Measurements from ENCODE around the gene PDIK1L. TPM values are rescaled to one million over a fixed set of nuclear protein-coding genes. Genes with fewer than 3 reads are reported as not detected.

Gene PDIK1L
- total RNA-seq, 1 donor from 2014 or later: 19.4 TPM

- no peak for DNase-seq (ENCODE audit: low spot score in 2 of 2, unreplicated experiment in 2 of 2)
- no peaks in the 10 kb centered on the region for H3K27me3 Mint-ChIP-seq (ENCODE audit: low read depth)
- no peak overlapping the region for H3K27ac Mint-ChIP-seq
- peaks cover 8% of the 10 kb centered on the region for H3K36me3 Mint-ChIP-seq
- H3K4me3 Mint-ChIP-seq: no peak overlapping the region
- TF ChIP-seq CTCF (IDR thresholded peaks at IDR 0.05; ENCODE audit: unreplicated experiment): no peak
- no peaks in the 10 kb centered on the region for H3K9me3 Mint-ChIP-seq
- peaks cover 27% of the 10 kb centered on the region for H3K4me1 Mint-ChIP-seq
These were observed 13.8 kb downstream of the PDIK1L start for GRCh38 chr1:26125382-26125781.

- no peak for TF ChIP-seq CTCF (IDR thresholded peaks at IDR 0.05; ENCODE audit: unreplicated experiment)
- Mint-ChIP-seq H3K27ac (no peak overlapping the region), H3K4me1 (peaks cover 27% of the 10 kb centered on the region), H3K27me3 (ENCODE audit: low read depth) (no peaks in the 10 kb centered on the region), H3K36me3 (peaks cover 8% of the 10 kb centered on the region), H3K9me3 (no peaks in the 10 kb centered on the region), H3K4me3 (no peak overlapping the region)
- DNase-seq (ENCODE audit: low spot score in 2 of 2, unreplicated experiment in 2 of 2): no peak
These were observed 14.3 kb downstream of the PDIK1L start for GRCh38 chr1:26125946-26126320.

- TF ChIP-seq CTCF (IDR thresholded peaks at IDR 0.05; ENCODE audit: unreplicated experiment): no peak
- DNase-seq (ENCODE audit: low spot score in 2 of 2, unreplicated experiment in 2 of 2): no peak
- Mint-ChIP-seq H3K27me3 (ENCODE audit: low read depth) (no peaks in the 10 kb centered on the region), H3K4me1 (peaks cover 27% of the 10 kb centered on the region), H3K9me3 (no peaks in the 10 kb centered on the region), H3K4me3 (no peak overlapping the region), H3K36me3 (peaks cover 8% of the 10 kb centered on the region), H3K27ac (no peak overlapping the region)
These were observed 14.9 kb downstream of the PDIK1L start for GRCh38 chr1:26126321-26127084.

GRCh38 chr1:26127235-26128163 is 15.9 kb downstream of the PDIK1L start:
- H3K4me1 Mint-ChIP-seq: peaks cover 21% of the 10 kb centered on the region
- H3K36me3 Mint-ChIP-seq: peaks cover 5% of the 10 kb centered on the region
- H3K9me3 Mint-ChIP-seq: no peaks in the 10 kb centered on the region
- DNase-seq (ENCODE audit: low spot score in 2 of 2, unreplicated experiment in 2 of 2): no peak
- H3K4me3 Mint-ChIP-seq: no peak overlapping the region
- peak overlapping the region; percentile 2 for H3K27ac Mint-ChIP-seq
- H3K27me3 Mint-ChIP-seq (ENCODE audit: low read depth): no peaks in the 10 kb centered on the region
- no peak for TF ChIP-seq CTCF (IDR thresholded peaks at IDR 0.05; ENCODE audit: unreplicated experiment)

GRCh38 chr1:26129778-26130177 is 18.2 kb downstream of the PDIK1L start:
- Mint-ChIP-seq H3K9me3 (peaks cover 7% of the 10 kb centered on the region), H3K27ac (no peak overlapping the region), H3K4me1 (peaks cover 21% of the 10 kb centered on the region), H3K36me3 (peaks cover 2% of the 10 kb centered on the region), H3K27me3 (ENCODE audit: low read depth) (no peaks in the 10 kb centered on the region), H3K4me3 (no peak overlapping the region)
- TF ChIP-seq CTCF (IDR thresholded peaks at IDR 0.05; ENCODE audit: unreplicated experiment): no peak
- no peak for DNase-seq (ENCODE audit: low spot score in 2 of 2, unreplicated experiment in 2 of 2)
